H1 (cell line): ENCODE data around the gene ZNF407. TPM values are rescaled to one million over a fixed set of nuclear protein-coding genes. Genes with fewer than 3 reads are reported as not detected.

Source experiments
- CTCF ChIA-PET: fragments of 300-600 bp; sonication (Branson Sonifier 250); formaldehyde crosslinking; loops from one replicate; lab custom pipeline; 2021; ENCODE audit not compliant: partially characterized antibody; lab: Charles Lee
- POLR2A ChIA-PET: fragments of 300-600 bp; sonication (Branson Sonifier 250); formaldehyde crosslinking; loops from one replicate; lab custom pipeline; 2021; ENCODE audit warnings: inconsistent platforms; ENCODE audit not compliant: partially characterized antibody; lab: Charles Lee
- DNase-seq, 2 experiments: peaks; one replicate each; pipeline versions ENCODE4 v3.0.0 to v3.0.0-alpha.2; 2010 to 2022; ENCODE audit warnings: low spot score in 2 of 2, low read depth in 1 of 2, mixed read lengths in 1 of 2
- FAIRE-seq: peaks from 2 replicates; lab custom pipeline; 2011; peaks lifted over from hg19 to GRCh38; lab: Jason Lieb, UNC
- H2AFZ ChIP-seq: 2 replicates; pipeline ENCODE4 v1.8.1; 2012; ENCODE audit warnings: low read length, inconsistent platforms
- H2AK5ac ChIP-seq: 2 replicates; pipeline ENCODE4 v1.6.1; 2013; ENCODE audit warnings: low read depth, low read length
- H2BK120ac ChIP-seq: replicated peaks from 2 replicates; pipeline ENCODE3; 2013; ENCODE audit warnings: low read depth, low read length, inconsistent platforms
- H2BK12ac ChIP-seq: 2 replicates; pipeline ENCODE4 v1.6.1; 2013; ENCODE audit warnings: low read depth, low read length
- H2BK15ac ChIP-seq: 2 replicates; pipeline ENCODE4 v1.6.1; 2013; ENCODE audit warnings: low read length
- H2BK20ac ChIP-seq: 2 replicates; pipeline ENCODE4 v1.6.1; 2013; ENCODE audit warnings: low read length
- H2BK5ac ChIP-seq: 2 replicates; pipeline ENCODE4 v1.6.1; 2013; ENCODE audit warnings: low read depth, low read length
- H3K14ac ChIP-seq: 2 replicates; pipeline ENCODE4 v1.6.1; 2013; ENCODE audit warnings: inconsistent platforms; ENCODE audit not compliant: insufficient read length
- H3K18ac ChIP-seq: 2 replicates; pipeline ENCODE4 v1.6.1; 2013; ENCODE audit warnings: low read length; ENCODE audit errors: extremely low read depth
- H3K23ac ChIP-seq: 2 replicates; pipeline ENCODE4 v1.6.1; 2013; ENCODE audit warnings: inconsistent platforms; ENCODE audit not compliant: insufficient read length
- H3K23me2 ChIP-seq: 2 replicates; pipeline ENCODE4 v1.6.1; 2013; ENCODE audit warnings: low read depth, low read length
- H3K27ac ChIP-seq: 2 replicates; pipeline ENCODE4 v1.6.1; 2011; ENCODE audit warnings: low read depth, low read length, inconsistent platforms
- H3K27me3 ChIP-seq, 4 experiments: replicated peaks in 1 of 4; 1 replicate in 1 of 4; 2 replicates in 3 of 4; pipeline versions ENCODE4 v1.6.1 to v1.8.1; 2011 to 2013; ENCODE audit warnings: low read length in 3 of 4, mild to moderate bottlenecking in 3 of 4, inconsistent platforms in 2 of 4, mixed read lengths in 2 of 4, moderate library complexity in 1 of 4; ENCODE audit not compliant: control insufficient read depth in 3 of 4, insufficient read depth in 3 of 4; ENCODE audit errors: extremely low read depth in 1 of 4
- H3K36me3 ChIP-seq, 4 experiments: 2 replicates each; pipeline versions ENCODE4 v1.6.1 to v1.8.1; 2011 to 2013; ENCODE audit warnings: mild to moderate bottlenecking in 4 of 4, low read length in 3 of 4, moderate library complexity in 2 of 4, control low read depth in 1 of 4, inconsistent platforms in 1 of 4; ENCODE audit not compliant: insufficient read depth in 4 of 4, control insufficient read depth in 2 of 4
- H3K4ac ChIP-seq: replicated peaks from 2 replicates; pipeline ENCODE3; 2013; ENCODE audit warnings: low read length, low read depth, mixed read lengths, inconsistent platforms; ENCODE audit not compliant: insufficient read length
- H3K4me1 ChIP-seq, 4 experiments: replicated peaks in 1 of 4; 1 replicate in 1 of 4; 2 replicates in 3 of 4; pipeline versions ENCODE4 v1.6.1 to v1.8.1; 2011 to 2013; ENCODE audit warnings: low read length in 3 of 4, inconsistent platforms in 2 of 4, mixed read lengths in 1 of 4; ENCODE audit not compliant: insufficient read depth in 4 of 4, control insufficient read depth in 3 of 4
- H3K4me2 ChIP-seq, 2 experiments: 2 replicates each; pipeline versions ENCODE4 v1.6.1 to v1.8.1; 2011 to 2013; ENCODE audit warnings: low read depth in 2 of 2, low read length in 2 of 2, control low read depth in 1 of 2, inconsistent platforms in 1 of 2, mild to moderate bottlenecking in 1 of 2; ENCODE audit not compliant: insufficient read depth in 1 of 2
- H3K4me3 ChIP-seq, 4 experiments: fragments of 200-600, 300-600 bp in 1 of 4; sonication (generic), shearing (Covaris generic), sonication (Bioruptor Twin) in 1 of 4; 2 replicates each; pipeline versions ENCODE4 v1.5.1 to v1.8.1; 2011 to 2016; ENCODE audit warnings: low read length in 4 of 4, low read depth in 3 of 4, control low read depth in 2 of 4, inconsistent platforms in 2 of 4, mild to moderate bottlenecking in 2 of 4, mixed read lengths in 1 of 4, moderate library complexity in 1 of 4; ENCODE audit not compliant: insufficient read depth in 2 of 4; ENCODE audit errors: extremely low read depth in 1 of 4
- H3K56ac ChIP-seq: replicated peaks from 2 replicates; pipeline ENCODE3; 2013; ENCODE audit warnings: low read depth, mild to moderate bottlenecking, mixed read lengths, low read length, inconsistent platforms; ENCODE audit not compliant: insufficient read length
- H3K79me1 ChIP-seq: 2 replicates; pipeline ENCODE4 v1.6.1; 2013; ENCODE audit warnings: low read depth, low read length, control low read depth
- H3K79me2 ChIP-seq, 2 experiments: 2 replicates each; pipeline versions ENCODE4 v1.6.1 to v1.8.1; 2012 to 2013; ENCODE audit warnings: low read length in 2 of 2, mild to moderate bottlenecking in 2 of 2, inconsistent platforms in 1 of 2; ENCODE audit not compliant: insufficient read depth in 2 of 2, control insufficient read depth in 1 of 2
- H3K9ac ChIP-seq, 4 experiments: replicated peaks in 1 of 4; 1 replicate in 1 of 4; 2 replicates in 3 of 4; pipeline versions ENCODE4 v1.6.1 to v1.8.1; 2011 to 2013; ENCODE audit warnings: low read depth in 3 of 4, low read length in 3 of 4, control low read depth in 2 of 4, mild to moderate bottlenecking in 2 of 4, moderate library complexity in 2 of 4, inconsistent platforms in 1 of 4; ENCODE audit errors: extremely low read depth in 1 of 4
- H3K9me3 ChIP-seq, 2 experiments: 2 replicates each; pipeline versions ENCODE4 v1.6.1 to v1.8.1; 2012 to 2013; ENCODE audit warnings: mild to moderate bottlenecking in 2 of 2, moderate library complexity in 2 of 2, control low read depth in 1 of 2, inconsistent platforms in 1 of 2, low read depth in 1 of 2, low read length in 1 of 2, mixed read lengths in 1 of 2; ENCODE audit not compliant: insufficient read depth in 2 of 2
- H4K20me1 ChIP-seq, 2 experiments: replicated peaks in 1 of 2; 2 replicates each; pipeline versions ENCODE3 to v1.8.1; 2011 to 2013; ENCODE audit warnings: inconsistent platforms in 2 of 2, low read length in 2 of 2, mild to moderate bottlenecking in 1 of 2; ENCODE audit not compliant: insufficient read depth in 2 of 2, control insufficient read depth in 1 of 2
- H4K5ac ChIP-seq: 2 replicates; pipeline ENCODE4 v1.6.1; 2013; ENCODE audit warnings: low read length, low read depth, mixed read lengths, inconsistent platforms; ENCODE audit not compliant: insufficient read length
- H4K8ac ChIP-seq: 2 replicates; pipeline ENCODE4 v1.8.0; 2013; ENCODE audit warnings: mild to moderate bottlenecking, moderate library complexity, low read length, inconsistent platforms; ENCODE audit not compliant: insufficient read depth; ENCODE audit errors: extremely low read depth
- H4K91ac ChIP-seq: replicated peaks from 2 replicates; pipeline ENCODE3; 2013; ENCODE audit warnings: low read length, mixed read lengths, inconsistent platforms; ENCODE audit not compliant: insufficient read length
- JUND ChIP-seq: IDR thresholded peaks from 2 replicates; pipeline ENCODE4 v1.6.1; 2011; ENCODE audit warnings: mild to moderate bottlenecking, improper control_type of control experiment, low read length
- NANOG ChIP-seq: IDR thresholded peaks from 2 replicates; pipeline ENCODE4 v1.6.1; 2011; ENCODE audit warnings: low read length, low read depth, mild to moderate bottlenecking, inconsistent platforms; ENCODE audit not compliant: insufficient read depth, poor library complexity, severe bottlenecking
- NRF1 ChIP-seq: IDR thresholded peaks from 2 replicates; pipeline ENCODE4 v1.6.1; 2011; ENCODE audit warnings: mild to moderate bottlenecking, low read depth, low read length, improper control_type of control experiment
- SIX5 ChIP-seq: IDR thresholded peaks from 2 replicates; pipeline ENCODE4 v1.6.1; 2011; ENCODE audit warnings: mild to moderate bottlenecking, low read depth, low read length
- SP2 ChIP-seq: IDR thresholded peaks from 2 replicates; pipeline ENCODE4 v1.6.1; 2012; ENCODE audit warnings: mild to moderate bottlenecking, low read length, inconsistent platforms
- WGBS, 2 experiments: shearing (Covaris generic) in 1 of 2; methylation state at CpG; one replicate each; pipeline versions ENCODE4 v1.1.6 to v1.1.7; 2013 to 2015; ENCODE audit warnings: low lambda C conversion rate in 2 of 2, mixed read lengths in 2 of 2, inconsistent platforms in 1 of 2, low coverage in 1 of 2, missing lambda C conversion rate in 1 of 2; ENCODE audit not compliant: insufficient replicate concordance in 2 of 2, insufficient coverage in 1 of 2, insufficient read length in 1 of 2; ENCODE audit errors: extremely low coverage in 1 of 2, missing lambda C conversion rate in 1 of 2; 5-methylcytosine and 5-hydroxymethylcytosine counted together
- polyA plus RNA-seq, 7 experiments: library from polyadenylated mRNA; depleted of rRNA in 3 of 7; stranded (reverse) in 5 of 7; unstranded in 2 of 7; fragments of >200 nt in 5 of 7; fragments of 200-250 nt in 2 of 7; gene quantifications; 1 replicate in 5 of 7; 2 replicates in 1 of 7; 4 replicates in 1 of 7; pipeline versions ENCODE4 v1.2.1 to v1.2.3, GENCODE V29; 2011 to 2013; ENCODE audit warnings: missing spikeins in 2 of 7, mixed read lengths in 2 of 7
- total RNA-seq: library from RNA; stranded (reverse); fragmentation: NEBNext Ultra II Directional; extraction: Animal tissue kit (Norgen Biotek cat#: 25700); gene quantifications from 2 replicates; pipeline ENCODE4 v1.2.1, GENCODE V29; 2021
- TF ChIP-seq, protein P1 (sequence below): IDR thresholded peaks from 2 replicates; pipeline ENCODE4 v1.6.1; 2012; ENCODE audit warnings: inconsistent platforms

Gene ZNF407
- total and polyA plus RNA-seq, 2 of the 8 experiments (the other 6 are each of a cell fraction or from before 2014, with no cell fraction given), result 1.5 to 6.8 TPM

DNA sequence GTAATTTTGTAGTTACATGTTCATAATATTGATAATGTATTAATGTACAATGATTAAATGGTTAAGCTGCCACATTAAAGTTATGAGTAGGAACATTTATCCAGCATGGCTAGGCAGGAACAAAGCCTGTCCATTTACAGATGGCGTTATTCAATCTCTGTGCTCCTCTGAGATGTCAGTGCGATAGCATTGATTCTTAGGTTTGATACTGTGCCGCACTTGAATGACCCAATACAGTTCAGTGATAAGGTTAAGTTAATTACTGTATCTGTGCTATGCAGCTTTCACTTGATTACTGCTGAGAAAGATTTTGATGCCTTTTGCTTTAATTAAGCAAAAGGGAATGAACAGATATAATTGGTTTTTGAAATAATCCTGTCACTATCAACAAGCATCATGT lies 111.8 kb downstream of the ZNF407 start:
- no peak overlapping the region for H3K14ac ChIP-seq
- no peak for FAIRE-seq
- TF ChIP-seq JUND (no peak), NRF1 (no peak), NANOG (no peak), SIX5 (no peak), SP2 (no peak)
- TF ChIP-seq, protein P1, sequence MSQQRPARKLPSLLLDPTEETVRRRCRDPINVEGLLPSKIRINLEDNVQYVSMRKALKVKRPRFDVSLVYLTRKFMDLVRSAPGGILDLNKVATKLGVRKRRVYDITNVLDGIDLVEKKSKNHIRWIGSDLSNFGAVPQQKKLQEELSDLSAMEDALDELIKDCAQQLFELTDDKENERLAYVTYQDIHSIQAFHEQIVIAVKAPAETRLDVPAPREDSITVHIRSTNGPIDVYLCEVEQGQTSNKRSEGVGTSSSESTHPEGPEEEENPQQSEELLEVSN, result no peak

More for the DNA sequence above, 111.8 kb downstream of the ZNF407 start:
- no peak overlapping the region for H2BK12ac ChIP-seq
- H2AK5ac ChIP-seq, result no peak overlapping the region
- H3K9ac ChIP-seq, result no peak overlapping the region
- H3K36me3 ChIP-seq, result no peaks in the 10 kb centered on the region
- H2BK120ac ChIP-seq, result no peak overlapping the region
- no peak overlapping the region for H3K4ac ChIP-seq
- no peaks in the 10 kb centered on the region for H3K79me2 ChIP-seq
- H3K23me2 ChIP-seq, result no peaks in the 10 kb centered on the region
- no peak overlapping the region for H3K4me2 ChIP-seq
- CTCF ChIA-PET, result no interaction called here
- H2BK5ac ChIP-seq, result no peak overlapping the region
- no peak overlapping the region for H2BK15ac ChIP-seq
- peaks cover 0 to 8% (median 4%) of the 10 kb centered on the region in 4 experiments; a peak in 3 of 7 replicates for H3K4me1 ChIP-seq
- H3K23ac ChIP-seq, result no peak overlapping the region
- H3K27me3 ChIP-seq, result peaks cover 0 to 1% (median 0%) of the 10 kb centered on the region in 4 experiments; a peak in 1 of 7 replicates
- no peak overlapping the region for H3K27ac ChIP-seq
- POLR2A ChIA-PET, result no interaction called here
- no peak overlapping the region for H4K91ac ChIP-seq
- no peak overlapping the region for H3K18ac ChIP-seq
- no peak overlapping the region for H4K8ac ChIP-seq
- H3K9me3 ChIP-seq, result no peaks in the 10 kb centered on the region
- no peaks in the 10 kb centered on the region for H3K79me1 ChIP-seq
- H3K56ac ChIP-seq, result no peak overlapping the region
- H4K5ac ChIP-seq, result no peak overlapping the region
- 91% methylated on average over 3 of the region's 3 CpGs; no CpG with 5 or more reads in 1 of the 2 experiments for WGBS, 2 experiments
- no peak overlapping the region for H2AFZ ChIP-seq
- DNase-seq, result no peak
- no peak overlapping the region for H3K4me3 ChIP-seq
- no peak overlapping the region for H2BK20ac ChIP-seq
- H4K20me1 ChIP-seq, result no peaks in the 10 kb centered on the region
